HepG2 (cell line): ENCODE measurements around the gene PSD4. TPM values are rescaled to one million over a fixed set of nuclear protein-coding genes. Genes with fewer than 3 reads are reported as not detected.
A peak's percentile ranks its signal among the peaks of the same experiment; 100 is the strongest.

ENCODE experiments used
- ATF5 ChIP-seq: sonication (generic); formaldehyde crosslinking; IDR thresholded peaks from 2 replicates; pipeline ENCODE4 v1.4.0; 2020; ENCODE audit warnings: mild to moderate bottlenecking, low read depth, missing genetic modification reagents
- ATM ChIP-seq: fragments of 450-650 bp; IDR thresholded peaks from 2 replicates; pipeline ENCODE4 v1.7.1; 2017; ENCODE audit warnings: mild to moderate bottlenecking, borderline replicate concordance
- BORCS8-MEF2B ChIP-seq: sonication (generic); formaldehyde crosslinking; IDR thresholded peaks from 2 replicates; pipeline ENCODE4 v1.8.0; 2022; ENCODE audit warnings: mild to moderate bottlenecking, missing genetic modification reagents
- DNMT1 ChIP-seq: sonication (generic); formaldehyde crosslinking; IDR thresholded peaks from 2 replicates; pipeline ENCODE4 v1.5.1; 2020; ENCODE audit warnings: mild to moderate bottlenecking, missing genetic modification reagents
- EP300 ChIP-seq, 3 experiments: sonication (generic) in 1 of 3; formaldehyde crosslinking in 1 of 3; IDR thresholded peaks; 2 replicates each; pipeline versions ENCODE4 v1.5.1 to v1.6.1; 2011 to 2020; ENCODE audit warnings: low read depth in 2 of 3, low read length in 2 of 3, borderline replicate concordance in 1 of 3, improper control_type of control experiment in 1 of 3, mild to moderate bottlenecking in 1 of 3, missing genetic modification reagents in 1 of 3, moderate library complexity in 1 of 3
- EZH2 ChIP-seq: conservative IDR thresholded peaks from 2 replicates; pipeline ENCODE4 v1.6.1; 2012; ENCODE audit warnings: mild to moderate bottlenecking, low read depth, low read length, moderate library complexity
- HOXA3 ChIP-seq: sonication (generic); formaldehyde crosslinking; IDR thresholded peaks from 2 replicates; pipeline ENCODE4 v1.5.0; 2020; ENCODE audit warnings: missing genetic modification reagents
- JUN ChIP-seq: sonication (generic); formaldehyde crosslinking; IDR thresholded peaks from 2 replicates; pipeline ENCODE4 v1.4.0; 2020; ENCODE audit warnings: mild to moderate bottlenecking, missing genetic modification reagents
- JUND ChIP-seq: sonication (generic); formaldehyde crosslinking; IDR thresholded peaks from 2 replicates; pipeline ENCODE4 v1.8.0; 2022; ENCODE audit warnings: mild to moderate bottlenecking, missing genetic modification reagents
- KDM4B ChIP-seq: sonication (generic); formaldehyde crosslinking; IDR thresholded peaks from 2 replicates; pipeline ENCODE4 v1.4.0; 2020; ENCODE audit warnings: missing genetic modification reagents
- MLX ChIP-seq: IDR thresholded peaks from 2 replicates; pipeline ENCODE4 v1.6.1; 2016
- NCOA5 ChIP-seq: sonication (generic); formaldehyde crosslinking; IDR thresholded peaks from 2 replicates; pipeline ENCODE4 v1.4.0; 2020; ENCODE audit warnings: missing genetic modification reagents
- NKX3-1 ChIP-seq: sonication (generic); formaldehyde crosslinking; IDR thresholded peaks from 2 replicates; pipeline ENCODE4 v1.5.0; 2020; ENCODE audit warnings: missing genetic modification reagents
- NR1H2 ChIP-seq: sonication (generic); formaldehyde crosslinking; IDR thresholded peaks from 2 replicates; pipeline ENCODE4 v1.8.1; 2022; ENCODE audit warnings: low read depth, missing genetic modification reagents, borderline replicate concordance
- NR2C2 ChIP-seq: sonication (generic); formaldehyde crosslinking; IDR thresholded peaks from 2 replicates; pipeline ENCODE4 v1.4.0; 2020; ENCODE audit warnings: missing genetic modification reagents, mild to moderate bottlenecking, moderate library complexity, borderline replicate concordance
- PRDM10 ChIP-seq: sonication (generic); formaldehyde crosslinking; IDR thresholded peaks from 2 replicates; pipeline ENCODE4 v1.4.0; 2020; ENCODE audit warnings: low read depth, missing genetic modification reagents
- REPIN1 ChIP-seq: sonication (generic); formaldehyde crosslinking; IDR thresholded peaks from 2 replicates; pipeline ENCODE4 v1.8.0; 2022; ENCODE audit warnings: missing genetic modification reagents, low read depth, mild to moderate bottlenecking, borderline replicate concordance
- SAP130 ChIP-seq: IDR thresholded peaks from 2 replicates; pipeline ENCODE4 v1.6.1; 2016; ENCODE audit warnings: low read depth
- SCMH1 ChIP-seq: sonication (generic); formaldehyde crosslinking; IDR thresholded peaks from 2 replicates; pipeline ENCODE4 v1.9.0; 2021; ENCODE audit warnings: missing genetic modification reagents, mild to moderate bottlenecking, borderline replicate concordance
- STAT5B ChIP-seq: sonication (generic); formaldehyde crosslinking; IDR thresholded peaks from 2 replicates; pipeline ENCODE4 v1.4.0; 2020; ENCODE audit warnings: missing genetic modification reagents
- TEF ChIP-seq: sonication (generic); formaldehyde crosslinking; IDR thresholded peaks from 2 replicates; pipeline ENCODE4 v1.5.0; 2020; ENCODE audit warnings: missing genetic modification reagents
- ZNF10 ChIP-seq: sonication (generic); formaldehyde crosslinking; IDR thresholded peaks from 2 replicates; pipeline ENCODE4 v1.4.0; 2020; ENCODE audit warnings: mild to moderate bottlenecking, low read depth, missing genetic modification reagents, borderline replicate concordance
- ZNF460 ChIP-seq: sonication (generic); formaldehyde crosslinking; IDR thresholded peaks from 2 replicates; pipeline ENCODE4 v1.5.1; 2020; ENCODE audit warnings: missing genetic modification reagents, mild to moderate bottlenecking, borderline replicate concordance
- ZNF878 ChIP-seq: sonication (generic); formaldehyde crosslinking; IDR thresholded peaks from 2 replicates; pipeline ENCODE4 v1.8.1; 2023; ENCODE audit warnings: mild to moderate bottlenecking, missing genetic modification reagents, moderate library complexity
- polyA plus RNA-seq, 8 experiments: library from polyadenylated mRNA; depleted of rRNA in 3 of 8; stranded (reverse) in 7 of 8; unstranded in 1 of 8; fragments of >200 nt; fragmentation: Illumina TruSeq in 4 of 8; extraction: Trizol in 4 of 8; gene quantifications; 2 replicates each; pipeline versions ENCODE4 v1.2.1 to v1.2.3, GENCODE V29; 2011 to 2016; ENCODE audit warnings: low read depth in 4 of 8, missing spikeins in 1 of 8, mixed read lengths in 1 of 8; ENCODE audit not compliant: insufficient read depth in 1 of 8
- total RNA-seq, 5 experiments: library from RNA; depleted of rRNA; stranded (reverse); fragments of >200 nt; fragmentation: Illumina TruSeq; extraction: Trizol; gene quantifications; 2 replicates each; pipeline ENCODE4 v1.2.3, GENCODE V29; 2016; ENCODE audit warnings: low read depth in 1 of 5

Gene PSD4
- total and polyA plus RNA-seq, 2 of the 13 experiments (the other 11 are each of a cell fraction or from before 2014, with no cell fraction given): 5.8 to 9.4 TPM

- peak; percentile 86 for TF ChIP-seq PRDM10 (CRISPR knock-in tag)
- TF ChIP-seq NKX3-1 (CRISPR knock-in tag): peak; percentile 79
- TF ChIP-seq NR1H2 (CRISPR knock-in tag): no peak
- TF ChIP-seq MLX (CRISPR knock-in tag): peak; percentile 99
- no peak for TF ChIP-seq NCOA5 (CRISPR knock-in tag)
- TF ChIP-seq ZNF878 (CRISPR knock-in tag): peak; percentile 93; the same call in 1 of the 2 replicates
- peak; percentile 46 for TF ChIP-seq JUND (CRISPR knock-in tag)
- no peak for TF ChIP-seq TEF (CRISPR knock-in tag)
- peak; percentile 76; the same call in 1 of the 2 replicates for TF ChIP-seq STAT5B (CRISPR knock-in tag)
- peak; percentile 96 for TF ChIP-seq HOXA3 (CRISPR knock-in tag)
- peak; percentile 7 to 75; a peak in 2 of 4 replicates for TF ChIP-seq EP300 (IDR thresholded peaks at IDR 0.05; ENCODE audit: low read depth in 2 of 2, low read length in 2 of 2)
- TF ChIP-seq EP300 (CRISPR knock-in tag; IDR thresholded peaks at IDR 0.05; ENCODE audit: borderline replicate concordance): peak; percentile 70
- TF ChIP-seq BORCS8-MEF2B: peak; percentile 97
- peak; percentile 80; the same call in 1 of the 2 replicates for TF ChIP-seq JUN (CRISPR knock-in tag)
- TF ChIP-seq SAP130: peak; percentile 99
- no peak for TF ChIP-seq SCMH1 (CRISPR knock-in tag)
- TF ChIP-seq DNMT1 (CRISPR knock-in tag): 0 out of 2 replicates have a peak, but pooled peaks have one; percentile 82
- peak; percentile 94 for TF ChIP-seq NR2C2
- TF ChIP-seq KDM4B (CRISPR knock-in tag): peak; percentile 70; the same call in 1 of the 2 replicates
- TF ChIP-seq ZNF10: no peak; the same call in 1 of the 2 replicates
- 0 out of 2 replicates have a peak, but pooled peaks have one; percentile 89 for TF ChIP-seq ATF5 (CRISPR knock-in tag)
- TF ChIP-seq REPIN1 (CRISPR knock-in tag): peak; percentile 98
- TF ChIP-seq ATM: no peak
- peak; percentile 55; the same call in 1 of the 2 replicates for TF ChIP-seq ZNF460 (CRISPR knock-in tag)
- TF ChIP-seq EZH2: no peak
Measured at GRCh38 chr2:113167115-113167932, 6.4 kb upstream of the PSD4 start (continued).
